ENCODE measurements around the gene PISD. TPM values are rescaled to one million over a fixed set of nuclear protein-coding genes. Genes with fewer than 3 reads are reported as not detected.

Gene PISD
- total RNA-seq, 1 donor from 2014 or later, result 47.3 TPM

DNA sequence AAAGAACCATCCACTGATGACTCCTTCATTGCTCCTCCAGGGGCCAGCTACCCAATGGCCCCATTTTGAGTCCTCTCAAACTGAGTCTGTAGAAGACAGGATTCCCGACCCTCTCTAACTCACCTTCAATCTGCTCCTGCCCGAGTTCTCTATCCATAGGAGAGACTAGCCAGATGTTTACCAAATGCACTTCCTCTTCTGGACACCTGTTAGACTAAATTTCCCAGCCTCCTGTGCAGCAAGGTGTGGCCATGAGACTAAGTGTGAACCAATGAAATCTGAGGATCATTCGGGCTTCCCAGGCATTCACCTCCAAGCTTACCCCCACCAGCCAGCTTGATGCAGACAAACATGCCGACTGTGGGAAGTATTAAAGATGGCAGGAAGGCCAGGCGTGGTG is 7.6 kb downstream of the PISD start:
- no peaks in the 10 kb centered on the region for H3K9me3 ChIP-seq
- H3K4me1 ChIP-seq, result peaks cover 9% of the 10 kb centered on the region
- peaks cover 11% of the 10 kb centered on the region for H3K36me3 ChIP-seq
- H3K27me3 ChIP-seq (ENCODE audit: low read depth), result no peaks in the 10 kb centered on the region
- no peak for DNase-seq
- intact Hi-C loops (cut with DNase I), result no loop called here
- H3K4me3 ChIP-seq, result no peak overlapping the region
- no peak for ATAC-seq
- no peak overlapping the region for H3K27ac ChIP-seq
- TF ChIP-seq, protein P1, sequence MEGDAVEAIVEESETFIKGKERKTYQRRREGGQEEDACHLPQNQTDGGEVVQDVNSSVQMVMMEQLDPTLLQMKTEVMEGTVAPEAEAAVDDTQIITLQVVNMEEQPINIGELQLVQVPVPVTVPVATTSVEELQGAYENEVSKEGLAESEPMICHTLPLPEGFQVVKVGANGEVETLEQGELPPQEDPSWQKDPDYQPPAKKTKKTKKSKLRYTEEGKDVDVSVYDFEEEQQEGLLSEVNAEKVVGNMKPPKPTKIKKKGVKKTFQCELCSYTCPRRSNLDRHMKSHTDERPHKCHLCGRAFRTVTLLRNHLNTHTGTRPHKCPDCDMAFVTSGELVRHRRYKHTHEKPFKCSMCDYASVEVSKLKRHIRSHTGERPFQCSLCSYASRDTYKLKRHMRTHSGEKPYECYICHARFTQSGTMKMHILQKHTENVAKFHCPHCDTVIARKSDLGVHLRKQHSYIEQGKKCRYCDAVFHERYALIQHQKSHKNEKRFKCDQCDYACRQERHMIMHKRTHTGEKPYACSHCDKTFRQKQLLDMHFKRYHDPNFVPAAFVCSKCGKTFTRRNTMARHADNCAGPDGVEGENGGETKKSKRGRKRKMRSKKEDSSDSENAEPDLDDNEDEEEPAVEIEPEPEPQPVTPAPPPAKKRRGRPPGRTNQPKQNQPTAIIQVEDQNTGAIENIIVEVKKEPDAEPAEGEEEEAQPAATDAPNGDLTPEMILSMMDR (IDR thresholded peaks at IDR 0.05), result no peak

DNA sequence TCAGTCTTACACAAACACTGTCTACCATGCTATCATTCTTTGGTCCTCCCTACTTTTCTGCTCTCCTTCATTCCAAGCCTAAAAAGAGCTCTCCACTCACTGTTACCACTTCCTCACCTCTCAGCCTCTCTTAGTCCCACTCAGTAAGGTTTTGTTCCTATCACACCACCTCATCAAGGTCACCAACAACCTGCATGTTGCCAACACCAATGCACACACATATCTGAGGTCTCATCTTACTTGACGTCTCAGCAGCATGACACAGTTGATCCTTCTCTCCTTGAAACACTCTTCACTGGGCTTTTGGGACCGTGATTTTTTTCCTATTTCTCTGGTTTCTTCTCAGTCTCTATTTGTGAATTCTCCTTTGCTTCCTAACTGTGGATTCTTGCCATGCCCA is 8.1 kb downstream of the PISD start:
- H3K4me3 ChIP-seq, result no peak overlapping the region
- intact Hi-C loops (cut with DNase I), result no loop called here
- peaks cover 16% of the 10 kb centered on the region for H3K36me3 ChIP-seq
- H3K4me1 ChIP-seq, result peaks cover 9% of the 10 kb centered on the region
- H3K9me3 ChIP-seq, result no peaks in the 10 kb centered on the region
- no peak for ATAC-seq
- DNase-seq, result no peak
- TF ChIP-seq, protein P1 (IDR thresholded peaks at IDR 0.05), result no peak
- H3K27me3 ChIP-seq (ENCODE audit: low read depth), result no peaks in the 10 kb centered on the region
- no peak overlapping the region for H3K27ac ChIP-seq

DNA sequence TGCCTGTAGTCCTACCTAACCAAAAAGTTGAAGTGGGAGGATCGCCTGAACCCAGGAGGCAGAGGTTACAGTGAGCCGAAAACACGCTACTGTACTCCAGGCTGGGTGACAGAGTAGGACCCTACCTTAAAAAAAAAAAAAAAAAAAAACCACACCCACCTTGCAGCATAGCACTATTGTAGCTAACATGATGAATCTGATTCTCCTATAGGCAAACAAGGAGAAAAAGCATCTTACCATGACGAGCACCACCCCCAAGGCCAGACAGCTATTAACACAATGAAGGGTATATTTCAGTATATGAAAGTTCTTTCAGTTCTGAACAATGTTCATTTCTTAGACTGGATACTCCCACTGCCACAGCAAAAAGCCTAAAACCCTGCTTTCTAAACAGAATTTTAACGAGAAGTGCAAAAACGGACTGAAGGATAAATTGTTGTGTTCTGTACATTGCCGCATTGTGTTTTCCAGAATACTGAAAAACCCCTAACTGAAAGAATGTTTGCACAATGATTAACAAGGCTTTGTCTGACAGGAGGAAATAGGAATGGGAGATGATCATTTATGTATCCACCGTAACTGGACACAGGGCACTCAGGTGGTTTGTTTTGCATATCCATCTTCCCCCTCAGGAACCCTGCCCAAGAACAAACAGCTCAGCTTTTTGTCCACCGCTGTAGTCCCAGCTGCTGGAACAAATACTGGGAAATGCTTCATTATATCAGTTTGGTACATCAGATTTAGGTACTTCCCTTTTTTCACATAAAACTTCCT is 8.9 kb downstream of the PISD start:
- Histone ChIP-seq H3K36me3 (peaks cover 24% of the 10 kb centered on the region), H3K27ac (no peak overlapping the region), H3K27me3 (ENCODE audit: low read depth) (no peaks in the 10 kb centered on the region), H3K4me3 (no peak overlapping the region), H3K9me3 (no peaks in the 10 kb centered on the region), H3K4me1 (peaks cover 9% of the 10 kb centered on the region)
- intact Hi-C loops (cut with DNase I), result no loop called here
- TF ChIP-seq, protein P1 (IDR thresholded peaks at IDR 0.05), result no peak
- DNase-seq (no peak), ATAC-seq (no peak)

DNA sequence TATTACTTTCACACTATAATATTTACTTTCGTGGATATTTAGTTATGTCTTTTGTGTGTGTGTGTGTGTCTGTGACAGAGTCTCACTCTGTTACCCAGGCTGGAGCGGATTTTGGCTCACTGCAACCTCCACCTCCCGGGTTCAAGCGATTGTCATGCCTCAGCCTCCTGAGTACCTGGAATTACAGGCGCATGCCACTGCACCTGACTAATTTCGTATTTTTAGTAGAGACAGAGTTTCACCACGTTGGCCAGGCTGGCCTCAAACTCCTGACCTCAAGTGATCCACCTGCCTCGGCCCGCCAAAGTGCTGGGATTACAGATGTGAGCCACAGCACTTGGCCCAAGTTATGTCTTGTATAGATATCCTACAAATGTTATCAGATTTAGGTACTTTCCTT is 9.9 kb downstream of the PISD start:
- Histone ChIP-seq H3K27ac (no peak overlapping the region), H3K4me3 (no peak overlapping the region)
- TF ChIP-seq, protein P1 (IDR thresholded peaks at IDR 0.05), result no peak

DNA sequence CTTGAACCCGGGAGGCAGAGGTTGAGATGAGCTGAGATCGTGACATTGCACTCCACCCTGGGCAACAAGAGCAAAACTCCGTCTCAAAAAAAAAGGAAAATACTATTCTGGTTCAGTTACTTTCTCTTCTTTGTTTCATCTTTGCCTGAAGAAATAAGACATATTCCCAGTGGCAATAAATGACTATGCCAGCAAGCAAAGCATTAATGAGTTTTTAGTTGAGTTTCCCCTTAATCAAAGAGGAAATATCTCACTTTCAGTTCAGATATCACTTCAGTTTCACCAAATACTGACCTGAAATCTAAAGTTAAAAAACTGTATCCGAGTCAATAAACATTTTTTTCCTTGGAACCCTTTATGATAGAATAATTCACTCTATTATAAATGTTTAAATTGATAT is 10.4 kb downstream of the PISD start:
- peaks cover 38% of the 10 kb centered on the region for H3K36me3 ChIP-seq
- intact Hi-C loops (cut with DNase I), result no loop called here
- no peak overlapping the region for H3K4me3 ChIP-seq
- DNase-seq (no peak), ATAC-seq (no peak)
- H3K9me3 ChIP-seq, result no peaks in the 10 kb centered on the region
- H3K27ac ChIP-seq, result no peak overlapping the region
- TF ChIP-seq, protein P1 (IDR thresholded peaks at IDR 0.05), result no peak
- peaks cover 9% of the 10 kb centered on the region for H3K4me1 ChIP-seq
- H3K27me3 ChIP-seq (ENCODE audit: low read depth), result no peaks in the 10 kb centered on the region

More for the DNA sequence above, 9.9 kb downstream of the PISD start:
- ATAC-seq (no peak), DNase-seq (no peak)
- peaks cover 9% of the 10 kb centered on the region for H3K4me1 ChIP-seq
- intact Hi-C loops (cut with DNase I), result no loop called here
- no peaks in the 10 kb centered on the region for H3K9me3 ChIP-seq
- H3K36me3 ChIP-seq, result peaks cover 34% of the 10 kb centered on the region
- no peaks in the 10 kb centered on the region for H3K27me3 ChIP-seq (ENCODE audit: low read depth)
